Measurements from ENCODE around the gene RAB3GAP2.
"Not testable (repeated sequence)": the region's sequence is repeated elsewhere in the genome, so short reads cannot be mapped to it uniquely, and the experiment has no call there.

The RAB3GAP2 gene

DNA sequence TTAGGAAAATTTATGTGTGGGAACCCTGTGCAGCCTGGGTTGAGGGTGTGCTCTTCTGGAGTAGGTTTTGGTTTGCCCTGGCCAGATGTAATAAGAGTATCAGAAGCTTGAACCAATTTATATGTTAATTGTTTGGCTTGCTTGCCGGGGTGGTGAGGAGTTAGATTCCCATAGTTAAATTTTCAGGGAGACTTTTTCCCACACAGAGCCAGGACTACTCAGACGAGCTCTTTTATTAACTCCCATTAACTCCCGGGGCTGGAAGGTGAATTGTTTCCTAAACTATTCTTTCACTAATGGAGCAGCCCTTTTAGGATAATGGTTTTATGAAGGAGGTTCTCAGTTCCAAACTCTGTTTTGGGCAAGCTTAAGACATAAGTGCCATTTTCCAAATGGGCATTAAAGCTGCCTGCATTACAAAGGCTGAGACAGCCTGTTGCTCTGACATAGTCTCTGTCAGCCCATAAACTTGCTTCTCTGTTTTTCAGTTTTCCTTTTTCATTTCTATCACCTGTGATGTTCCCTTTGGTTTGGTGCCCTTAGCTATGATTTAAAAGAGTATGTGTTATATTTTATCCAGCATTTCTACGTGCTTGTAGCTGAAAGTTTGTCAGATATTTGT lies 18.0 kb upstream of the RAB3GAP2 start:
- FAIRE-seq: no peak

DNA sequence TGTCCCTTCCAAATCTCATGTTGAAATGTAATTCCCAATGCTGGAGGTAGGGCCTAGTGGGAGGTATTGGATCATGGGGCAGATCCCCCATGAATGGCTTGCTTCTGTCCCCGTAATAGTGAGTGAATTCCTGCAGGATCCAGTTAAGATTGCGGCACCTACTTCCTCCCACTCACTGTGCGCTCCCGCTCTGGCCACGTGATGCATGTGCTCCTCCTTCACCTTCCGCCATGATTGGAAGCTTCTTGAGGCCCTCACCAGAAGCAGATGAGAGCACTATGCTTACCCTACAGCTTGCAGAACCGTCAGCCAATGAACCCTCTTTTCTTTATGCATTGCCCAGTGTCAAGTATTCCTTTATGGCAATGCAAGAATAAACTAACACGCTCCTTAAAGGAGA lies 14.9 kb upstream of the RAB3GAP2 start:
- no peak for DNase-seq (ENCODE audit: low spot score)

More for the DNA sequence above, 18.0 kb upstream of the RAB3GAP2 start:
- DNase-seq (ENCODE audit: low spot score): no peak

GRCh38 chr1:220283625-220284024 lies 11.4 kb upstream of the RAB3GAP2 start:
- no peak for DNase-seq (ENCODE audit: low spot score)
- no peak for FAIRE-seq

More for the DNA sequence above, 14.9 kb upstream of the RAB3GAP2 start:
- no peak for FAIRE-seq

- FAIRE-seq (no peak), DNase-seq (ENCODE audit: low spot score) (no peak)
These were observed 8.9 kb upstream of the RAB3GAP2 start for GRCh38 chr1:220281159-220281574.

- FAIRE-seq (no peak), DNase-seq (ENCODE audit: low spot score) (no peak)
These were observed 8.0 kb upstream of the RAB3GAP2 start for GRCh38 chr1:220280249-220280648.

DNA sequence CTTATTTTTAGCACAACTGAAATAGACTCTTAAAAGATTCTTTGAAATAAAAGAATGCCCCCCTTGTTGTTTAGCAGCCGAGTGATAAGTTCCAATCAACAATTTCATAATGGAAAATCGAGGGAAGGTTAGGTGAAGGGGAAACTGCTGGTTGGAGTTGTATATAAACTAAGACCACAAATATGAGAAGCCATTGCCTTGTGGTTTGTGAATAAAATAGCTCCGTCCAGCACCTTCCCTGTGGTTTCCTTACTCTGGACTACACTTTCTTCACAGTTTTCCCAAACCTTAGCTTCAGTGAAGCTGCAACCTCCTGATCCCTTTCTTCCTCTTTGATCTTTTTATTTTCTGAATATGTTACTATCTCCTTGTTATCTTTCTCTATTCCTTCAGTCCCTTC lies 6.7 kb upstream of the RAB3GAP2 start:
- FAIRE-seq (no peak), DNase-seq (ENCODE audit: low spot score) (no peak)

DNA sequence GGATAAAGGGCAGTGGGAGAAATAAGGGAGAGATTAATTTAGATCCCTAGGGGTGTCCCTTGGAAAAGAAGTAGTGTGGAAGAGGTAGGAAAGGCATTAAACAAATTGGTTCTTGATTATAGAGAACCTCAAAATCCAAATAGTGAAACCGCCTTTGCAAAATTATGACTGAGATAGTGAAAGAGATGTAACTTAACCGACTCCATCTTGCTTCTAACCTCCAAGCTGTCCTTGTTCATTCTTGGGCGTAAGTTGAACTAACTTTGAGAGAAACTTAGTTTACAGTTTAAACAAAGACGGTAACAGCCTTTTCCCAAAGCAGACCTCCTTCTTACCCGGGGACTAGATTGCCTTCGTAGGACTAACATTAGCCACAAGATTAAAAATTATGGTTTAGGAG lies 3.2 kb upstream of the RAB3GAP2 start:
- no peak for DNase-seq (ENCODE audit: low spot score)
- FAIRE-seq: no peak

GRCh38 chr1:220274251-220274855 lies 2.1 kb upstream of the RAB3GAP2 start:
- FAIRE-seq: no peak

GRCh38 chr1:220272841-220273090 lies 513 bp upstream of the RAB3GAP2 start:
- no peak for DNase-seq (ENCODE audit: low spot score)
- FAIRE-seq: no peak

More at GRCh38 chr1:220274251-220274855, 2.1 kb upstream of the RAB3GAP2 start:
- no peak for DNase-seq (ENCODE audit: low spot score)

DNA sequence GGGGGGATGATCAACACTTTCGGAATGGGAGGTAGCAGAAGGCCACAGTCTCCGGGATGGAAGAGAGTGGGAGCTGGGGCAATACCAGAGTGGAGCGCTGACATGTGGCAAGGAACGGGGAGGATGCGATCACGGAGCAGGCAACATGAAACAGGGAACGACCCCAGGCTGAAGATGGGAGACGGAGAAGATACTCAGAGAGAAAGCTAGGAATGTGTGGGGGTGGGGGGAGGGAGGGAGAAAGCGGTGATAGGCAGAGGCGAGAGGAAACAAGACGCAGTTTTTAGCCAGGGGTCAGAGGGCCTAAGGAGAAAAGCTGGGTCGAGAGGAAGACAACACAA lies 577 bp downstream of the RAB3GAP2 start:
- DNase-seq (ENCODE audit: low spot score): no peak
- FAIRE-seq: no peak

GRCh38 chr1:220269036-220269435 lies 3.2 kb downstream of the RAB3GAP2 start:
- no peak for FAIRE-seq
- no peak for DNase-seq (ENCODE audit: low spot score)

DNA sequence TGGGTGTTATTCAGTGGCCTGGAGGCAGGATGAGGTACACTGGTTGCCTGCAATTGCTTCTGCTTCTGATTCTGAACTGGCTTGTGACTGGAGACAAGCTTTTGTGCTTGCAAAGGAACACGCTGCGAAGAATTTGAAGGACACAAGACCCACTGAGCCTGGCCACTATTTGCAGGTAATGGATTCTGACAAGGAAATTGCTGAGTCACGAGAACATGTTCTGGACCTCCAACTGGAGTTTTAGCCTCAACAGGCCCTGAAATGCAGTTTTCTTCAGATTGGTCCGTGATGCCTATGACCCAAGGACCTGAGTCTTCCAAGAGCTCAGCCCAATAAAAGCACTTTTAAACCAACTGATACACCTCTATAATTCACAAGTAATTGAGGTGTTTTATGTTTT lies 4.6 kb downstream of the RAB3GAP2 start:
- DNase-seq (ENCODE audit: low spot score): no peak
- no peak for FAIRE-seq

DNA sequence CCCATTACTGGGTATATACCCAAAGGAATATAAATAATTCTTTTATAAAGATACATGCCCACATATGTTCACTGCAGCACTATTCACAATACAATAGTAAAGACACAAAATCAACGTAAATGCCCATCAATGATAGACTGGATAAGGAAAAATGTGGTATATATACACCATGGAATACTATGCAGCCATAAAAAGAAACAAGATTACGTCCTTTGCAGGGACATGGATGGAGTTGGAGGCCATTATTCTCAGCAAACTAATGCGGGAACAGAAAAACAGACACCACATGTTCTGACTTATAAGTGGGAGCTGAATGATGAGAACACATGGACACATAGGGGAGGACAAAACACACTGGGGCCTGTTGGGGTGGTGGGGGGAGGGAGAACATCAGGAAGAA lies 12.0 kb downstream of the RAB3GAP2 start:
- not testable (repeated sequence) for FAIRE-seq; DNase-seq (ENCODE audit: low spot score)

DNA sequence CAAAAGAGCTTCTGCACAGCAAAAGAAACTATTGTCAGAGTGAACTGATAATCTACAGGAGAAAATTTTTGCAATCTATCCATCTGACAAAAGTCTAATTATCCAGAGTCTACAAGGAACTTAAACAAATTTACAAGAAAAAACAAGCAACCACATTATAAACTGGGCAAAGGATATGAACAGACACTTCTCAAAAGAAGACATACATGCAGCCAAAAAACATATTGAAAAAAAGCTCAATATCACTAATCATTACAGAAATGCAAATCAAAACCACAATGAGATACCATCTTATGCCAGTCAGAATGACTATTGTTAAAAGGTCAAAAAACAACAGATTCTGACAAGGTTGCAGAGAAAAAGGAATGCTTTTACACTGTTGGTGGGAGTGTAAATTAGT lies 12.5 kb downstream of the RAB3GAP2 start:
- not testable (repeated sequence) for DNase-seq (ENCODE audit: low spot score); FAIRE-seq

GRCh38 chr1:220256194-220256593 lies 16.1 kb downstream of the RAB3GAP2 start:
- FAIRE-seq; DNase-seq (ENCODE audit: low spot score): not testable (repeated sequence)

DNA sequence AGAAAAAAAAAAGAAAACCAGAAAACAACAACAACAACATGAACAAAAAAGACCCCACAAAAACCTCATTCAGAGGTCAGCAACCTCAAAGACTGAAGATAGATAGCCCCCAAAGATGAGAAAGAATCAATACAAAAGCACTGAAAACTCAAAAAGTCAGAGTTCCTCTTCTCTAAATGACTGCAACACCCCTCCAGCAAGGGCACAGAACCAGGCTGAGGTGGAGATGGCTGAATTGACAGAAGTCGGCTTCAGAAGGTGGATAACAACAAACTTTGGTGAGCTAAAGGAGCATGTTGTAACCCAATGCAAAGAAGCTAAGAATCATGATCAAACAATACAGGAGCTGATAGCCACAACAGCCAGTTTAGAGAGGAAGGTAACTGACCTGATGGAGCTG lies 17.0 kb downstream of the RAB3GAP2 start:
- no peak for FAIRE-seq
- no peak for DNase-seq (ENCODE audit: low spot score)

DNA sequence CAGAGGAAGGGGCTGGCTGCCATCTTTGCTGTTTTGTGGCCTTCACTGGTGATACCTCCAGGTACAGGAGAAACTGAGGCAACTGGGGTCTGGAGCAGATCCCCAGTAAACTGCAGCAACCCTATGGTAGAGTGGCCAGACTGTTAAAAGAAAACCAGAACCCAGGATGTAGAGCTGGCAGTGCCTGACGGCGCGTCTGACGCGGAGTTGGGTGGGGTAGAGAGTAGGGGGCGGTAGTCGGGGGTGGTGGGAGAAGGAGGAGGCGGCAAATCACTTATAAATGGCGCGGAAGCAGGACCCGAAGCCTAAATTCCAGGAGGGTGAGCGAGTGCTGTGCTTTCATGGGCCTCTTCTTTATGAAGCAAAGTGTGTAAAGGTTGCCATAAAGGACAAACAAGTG lies 19.0 kb downstream of the RAB3GAP2 start:
- DNase-seq (ENCODE audit: low spot score); FAIRE-seq: not testable (repeated sequence)

DNA sequence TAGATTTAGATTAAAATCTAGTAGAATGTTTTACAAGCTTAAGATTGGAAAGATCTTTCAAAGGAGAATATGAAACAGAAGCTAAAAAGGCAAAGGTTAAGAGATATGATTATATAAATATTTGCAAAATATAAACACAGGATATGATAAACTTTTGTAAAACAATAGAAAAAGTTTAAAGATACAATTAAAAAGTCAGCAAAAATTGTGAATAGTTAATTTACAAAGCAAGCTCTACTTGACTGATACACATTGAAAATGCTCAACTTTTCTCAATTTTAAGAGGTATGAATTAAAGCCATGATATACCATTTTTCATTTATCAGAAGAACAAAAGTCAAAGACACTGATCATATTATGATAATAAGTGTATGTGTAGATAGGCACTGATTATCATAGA lies 21.0 kb downstream of the RAB3GAP2 start:
- DNase-seq (ENCODE audit: low spot score) (no peak), FAIRE-seq (no peak)

DNA sequence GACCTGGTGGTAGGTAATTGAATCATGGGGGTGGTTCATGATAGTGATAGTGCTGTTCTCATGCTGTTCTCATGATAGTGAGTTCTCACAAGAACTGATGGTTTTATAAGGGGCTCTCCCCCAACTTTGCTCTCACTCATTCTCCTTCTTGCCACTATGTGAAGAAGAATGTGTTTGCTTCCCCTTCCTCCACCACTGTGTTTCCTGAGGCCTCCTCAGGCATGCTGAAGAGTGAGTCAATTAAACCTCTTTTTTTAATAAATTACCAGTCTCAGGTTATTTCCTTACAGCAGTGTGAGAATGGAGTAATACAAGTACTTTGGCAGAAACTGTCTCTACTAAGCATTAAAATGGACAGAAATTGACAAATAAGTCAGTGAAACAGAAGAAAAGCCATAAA lies 21.6 kb downstream of the RAB3GAP2 start:
- FAIRE-seq: no peak
- no peak for DNase-seq (ENCODE audit: low spot score)

GRCh38 chr1:220249522-220249921 lies 22.7 kb downstream of the RAB3GAP2 start:
- FAIRE-seq (no peak), DNase-seq (ENCODE audit: low spot score) (no peak)

GRCh38 chr1:220248715-220249265 lies 23.5 kb downstream of the RAB3GAP2 start:
- FAIRE-seq; DNase-seq (ENCODE audit: low spot score): not testable (repeated sequence)

GRCh38 chr1:220245900-220246299 lies 26.4 kb downstream of the RAB3GAP2 start:
- not testable (repeated sequence) for FAIRE-seq; DNase-seq (ENCODE audit: low spot score)

DNA sequence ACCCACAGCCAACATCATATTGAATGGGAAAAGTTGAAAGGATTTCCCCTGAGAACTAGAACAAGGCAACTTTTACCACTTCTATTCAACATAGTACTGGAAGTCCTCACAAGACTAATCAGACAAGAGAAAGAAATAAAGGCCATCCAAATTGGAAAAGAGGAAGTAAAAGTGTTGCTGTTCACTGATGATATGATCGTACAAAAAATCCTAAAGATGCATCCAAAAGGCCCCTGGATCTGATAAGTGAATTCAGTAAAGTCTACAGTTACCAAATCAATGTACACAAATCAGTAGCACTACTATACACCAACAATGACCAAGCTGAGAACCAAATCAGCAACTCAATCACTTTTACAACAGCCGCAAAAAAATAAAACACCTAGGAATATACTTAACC lies 28.3 kb downstream of the RAB3GAP2 start:
- FAIRE-seq (no peak), DNase-seq (ENCODE audit: low spot score) (no peak)

Data from RCC 7860 (cell line).